ENCODE data around the gene POLR3A.

GRCh38 chr10:78049851-78050250, 20.5 kb upstream of the POLR3A start:
- TF ChIP-seq CTCF (IDR thresholded peaks at IDR 0.05; ENCODE audit: low read depth, low read length) = no peak
- TF ChIP-seq POLR2A (IDR thresholded peaks at IDR 0.05; ENCODE audit: extremely low read depth, insufficient read length) = no peak
- no peak for TF ChIP-seq MAX (IDR thresholded peaks at IDR 0.05; ENCODE audit: low read depth, low read length)

Data from NB4 (cell line).